SU-DHL-6 (cell line): ENCODE measurements around the gene TSPYL6.

Source experiments
- H2AFZ ChIP-seq: fragments of 200-600 bp; sonication (generic); 2 replicates; pipeline ENCODE4 v1.6.1; 2014; ENCODE audit warnings: low read depth, mild to moderate bottlenecking, moderate library complexity, mixed read lengths, antibody characterized with exemption, low read length; ENCODE audit not compliant: severe bottlenecking
- H3F3A ChIP-seq: fragments of 200-600 bp; shearing (Covaris generic); 2 replicates; pipeline ENCODE4 v1.6.0; 2016; ENCODE audit warnings: antibody characterized with exemption, mild to moderate bottlenecking; ENCODE audit not compliant: insufficient read depth
- H3K27ac ChIP-seq: fragments of 200-600 bp; sonication (generic); 2 replicates; pipeline ENCODE4 v1.5.1; 2016; ENCODE audit warnings: low read depth, mild to moderate bottlenecking, low read length, moderate library complexity, mixed read lengths
- H3K27me3 ChIP-seq: fragments of 200-600 bp; sonication (generic), shearing (Covaris generic); 2 replicates; pipeline ENCODE4 v1.6.0; 2014; ENCODE audit warnings: mild to moderate bottlenecking, low read length
- H3K36me3 ChIP-seq: fragments of 200-600 bp; sonication (generic); 2 replicates; pipeline ENCODE4 v1.6.1; 2014; ENCODE audit warnings: mild to moderate bottlenecking, low read length, mixed read lengths
- H3K4me2 ChIP-seq: fragments of 300-600, 200-600 bp; shearing (Covaris generic), sonication (generic); 2 replicates; pipeline ENCODE4 v1.6.0; 2014; ENCODE audit warnings: low read length, low read depth, mild to moderate bottlenecking; ENCODE audit not compliant: poor library complexity, severe bottlenecking
- H3K4me3 ChIP-seq: fragments of 200-600 bp; sonication (generic); 2 replicates; pipeline ENCODE4 v1.5.1; 2014; ENCODE audit warnings: antibody characterized with exemption, low read length, mild to moderate bottlenecking, mixed read lengths; ENCODE audit not compliant: insufficient read depth, poor library complexity, severe bottlenecking
- H3K79me2 ChIP-seq: fragments of 200-600 bp; sonication (generic); 2 replicates; pipeline ENCODE4 v1.6.1; 2014; ENCODE audit warnings: mild to moderate bottlenecking, low read length, moderate library complexity; ENCODE audit not compliant: insufficient read depth
- H3K9ac ChIP-seq: fragments of 200-600 bp; sonication (generic); 2 replicates; pipeline ENCODE4 v1.7.0; 2014; ENCODE audit warnings: mild to moderate bottlenecking, low read length
- H3K9me2 ChIP-seq: fragments of 200-600 bp; sonication (generic); replicated peaks from 2 replicates; pipeline ENCODE4 v1.6.1; 2014; ENCODE audit warnings: low read length; ENCODE audit not compliant: insufficient read depth
- H3K9me3 ChIP-seq: fragments of 200-600 bp; sonication (generic); 2 replicates; pipeline ENCODE4 v1.6.1; 2014; ENCODE audit warnings: low read length, mixed read lengths; ENCODE audit not compliant: insufficient read depth
- H4K20me1 ChIP-seq: fragments of 200-600 bp; sonication (generic); 2 replicates; pipeline ENCODE4 v1.6.1; 2014; ENCODE audit warnings: low read depth, mild to moderate bottlenecking, antibody characterized with exemption, low read length, moderate library complexity, mixed read lengths
- CTCF ChIP-seq: fragments of 200-600 bp; sonication (generic); IDR thresholded peaks from one replicate; pipeline ENCODE4 v1.5.1; 2017; ENCODE audit warnings: antibody characterized with exemption, mild to moderate bottlenecking, low read length, moderate library complexity; ENCODE audit not compliant: insufficient read depth, poor library complexity, severe bottlenecking
- EZH2phosphoT487 ChIP-seq: fragments of 200-600 bp; sonication (generic), shearing (Covaris generic); conservative IDR thresholded peaks from 2 replicates; pipeline ENCODE4 v1.6.1; 2018; ENCODE audit warnings: mild to moderate bottlenecking, antibody characterized with exemption, low read length, moderate library complexity, mixed read lengths

The TSPYL6 gene

DNA sequence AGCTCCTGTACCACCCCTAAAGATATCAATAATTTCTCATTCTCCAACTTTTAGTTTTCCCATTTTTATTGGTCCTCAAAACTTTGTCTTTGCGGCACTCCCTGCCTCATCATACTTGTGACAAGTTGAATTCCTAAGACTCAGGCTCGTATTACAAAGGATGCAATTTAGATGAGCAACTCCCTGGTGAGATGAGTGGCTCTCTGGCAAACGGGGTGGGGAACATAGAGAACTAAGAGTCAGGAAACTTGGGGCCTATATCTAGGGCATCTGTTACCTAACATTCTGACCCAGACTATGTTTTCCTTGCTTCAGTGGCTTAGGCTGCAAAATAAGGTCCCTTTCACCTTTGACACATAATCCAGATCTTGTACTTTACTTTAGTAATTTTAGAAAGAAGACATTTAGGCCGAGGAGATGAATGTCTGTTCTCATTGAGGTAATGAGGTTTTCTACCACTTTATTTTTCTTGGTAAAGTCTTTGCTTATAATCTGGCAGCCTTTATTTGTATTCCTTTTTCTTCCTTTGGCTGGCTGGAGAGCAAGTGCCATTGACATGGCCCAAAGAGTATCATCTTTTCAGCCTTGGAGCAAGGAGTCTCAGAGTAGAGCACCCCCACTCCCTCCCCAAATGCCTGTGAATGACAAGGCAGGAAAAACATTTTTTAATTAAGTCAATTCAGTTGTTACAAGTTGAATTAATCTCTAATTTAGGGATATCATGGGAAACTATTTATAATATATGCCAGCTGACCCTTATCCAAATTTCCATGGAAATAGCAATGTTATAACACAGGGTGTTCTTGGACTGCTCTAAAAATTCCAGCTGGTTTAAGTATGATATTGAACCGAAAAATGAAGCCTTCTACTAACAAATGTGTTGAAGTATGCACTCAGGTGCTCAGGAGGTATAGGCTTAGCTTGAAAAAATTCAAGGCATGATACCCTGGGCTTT lies 15.2 kb downstream of the TSPYL6 start:
- Histone ChIP-seq H3K36me3 (no peaks in the 10 kb centered on the region), H3K4me3 (no peak overlapping the region), H3K9ac (no peak overlapping the region), H3F3A (no peaks in the 10 kb centered on the region), H3K4me2 (no peak overlapping the region), H3K27ac (no peak overlapping the region), H3K9me2 (no peaks in the 10 kb centered on the region), H3K9me3 (no peaks in the 10 kb centered on the region), H3K79me2 (no peaks in the 10 kb centered on the region), H4K20me1 (no peaks in the 10 kb centered on the region), H2AFZ (no peak overlapping the region), H3K27me3 (no peaks in the 10 kb centered on the region)
- TF ChIP-seq EZH2phosphoT487 (no peak), CTCF (no peak)

DNA sequence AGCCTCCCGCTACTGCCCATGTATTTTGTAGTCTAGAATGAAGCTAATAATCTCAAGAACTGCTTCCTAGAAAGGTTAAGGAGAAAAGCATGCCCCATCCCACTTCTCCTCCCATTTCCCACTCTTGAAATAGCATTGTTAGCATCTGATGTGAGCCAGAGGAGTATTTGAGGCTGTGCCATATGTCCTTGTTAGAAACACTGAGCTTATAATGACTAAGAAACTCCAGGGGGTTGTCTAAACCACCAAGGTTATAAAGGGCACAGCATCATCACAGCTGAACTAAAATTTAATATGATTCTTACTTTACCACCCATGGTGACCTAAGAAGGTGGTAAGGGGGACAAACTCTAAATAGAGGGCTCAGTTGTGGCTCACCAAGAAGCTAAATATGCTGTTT lies 16.6 kb downstream of the TSPYL6 start:
- Histone ChIP-seq H3F3A (no peaks in the 10 kb centered on the region), H3K9me3 (no peaks in the 10 kb centered on the region), H3K9me2 (no peaks in the 10 kb centered on the region), H4K20me1 (no peaks in the 10 kb centered on the region), H3K36me3 (no peaks in the 10 kb centered on the region), H3K4me2 (no peak overlapping the region), H3K27ac (no peak overlapping the region), H2AFZ (no peak overlapping the region), H3K4me3 (no peak overlapping the region), H3K79me2 (no peaks in the 10 kb centered on the region), H3K27me3 (no peaks in the 10 kb centered on the region), H3K9ac (no peak overlapping the region)
- TF ChIP-seq CTCF = no peak
- no peak for TF ChIP-seq EZH2phosphoT487

GRCh38 chr2:54237428-54237827 lies 18.6 kb downstream of the TSPYL6 start:
- Histone ChIP-seq H4K20me1 (no peaks in the 10 kb centered on the region), H3K9me3 (no peaks in the 10 kb centered on the region), H3F3A (no peaks in the 10 kb centered on the region), H3K36me3 (no peaks in the 10 kb centered on the region), H3K9me2 (no peaks in the 10 kb centered on the region), H3K27ac (no peak overlapping the region), H3K4me2 (no peak overlapping the region), H2AFZ (no peak overlapping the region), H3K4me3 (no peak overlapping the region), H3K79me2 (no peaks in the 10 kb centered on the region), H3K9ac (no peak overlapping the region), H3K27me3 (no peaks in the 10 kb centered on the region)
- TF ChIP-seq CTCF (no peak), EZH2phosphoT487 (no peak)
